Ishikawa (cell line): ENCODE measurements around the gene CACNA2D3.

Source experiments
- CEBPB ChIP-seq: IDR thresholded peaks from 2 replicates; pipeline ENCODE4 v1.6.1; 2012
- CREB1 ChIP-seq: IDR thresholded peaks from 2 replicates; pipeline ENCODE4 v1.6.1; 2012; ENCODE audit warnings: low read depth
- EGR1 ChIP-seq: IDR thresholded peaks from 2 replicates; pipeline ENCODE4 v1.6.1; 2012
- EP300 ChIP-seq: IDR thresholded peaks from 2 replicates; pipeline ENCODE4 v1.6.1; 2012; ENCODE audit warnings: borderline replicate concordance
- FOXM1 ChIP-seq: IDR thresholded peaks from 2 replicates; pipeline ENCODE4 v1.6.1; 2012; ENCODE audit warnings: low read depth, borderline replicate concordance
- NFIC ChIP-seq: IDR thresholded peaks from 2 replicates; pipeline ENCODE4 v1.6.1; 2012
- RAD21 ChIP-seq: IDR thresholded peaks from 2 replicates; pipeline ENCODE4 v1.6.1; 2012; ENCODE audit warnings: low read depth
- TAF1 ChIP-seq: IDR thresholded peaks from 2 replicates; pipeline ENCODE4 v1.6.1; 2012; ENCODE audit warnings: low read depth, mild to moderate bottlenecking
- TCF12 ChIP-seq: IDR thresholded peaks from 2 replicates; pipeline ENCODE4 v1.6.1; 2012; ENCODE audit warnings: low read depth
- TEAD4 ChIP-seq: IDR thresholded peaks from 2 replicates; pipeline ENCODE4 v1.6.1; 2012
- YY1 ChIP-seq: IDR thresholded peaks from 2 replicates; pipeline ENCODE4 v1.6.1; 2012; ENCODE audit warnings: low read depth
- ZBTB7A ChIP-seq: IDR thresholded peaks from 2 replicates; pipeline ENCODE4 v1.6.1; 2012; ENCODE audit warnings: low read depth
- TF ChIP-seq, protein P1 (sequence below): IDR thresholded peaks from 2 replicates; pipeline ENCODE4 v1.6.1; 2012
- TF ChIP-seq, protein P2 (sequence below): IDR thresholded peaks from 2 replicates; pipeline ENCODE4 v1.6.1; 2012
- TF ChIP-seq, protein P3 (sequence below): IDR thresholded peaks from 2 replicates; pipeline ENCODE4 v1.6.1; 2012; ENCODE audit warnings: low read depth, mild to moderate bottlenecking

CACNA2D3 gene

DNA sequence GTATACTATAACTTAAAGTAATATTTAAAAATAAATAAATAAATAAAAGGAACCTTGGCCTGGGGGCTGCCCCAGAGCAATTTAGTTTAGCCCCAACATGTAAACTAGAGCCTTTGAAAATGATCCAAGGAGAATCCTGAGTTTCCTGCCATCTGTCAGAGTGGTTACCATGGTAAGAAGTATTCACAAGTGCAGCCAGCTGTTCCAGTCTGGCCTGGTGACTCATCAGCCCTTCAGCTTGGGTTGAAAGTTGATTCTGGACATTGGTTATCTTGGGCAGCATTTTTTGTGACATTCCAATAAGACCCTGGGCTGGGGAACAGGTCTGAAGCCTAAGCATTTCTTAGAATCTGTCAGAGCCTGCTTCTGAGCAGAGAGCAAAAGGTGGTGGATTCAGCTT is 878.2 kb downstream of the CACNA2D3 start:
- no peak for TF ChIP-seq TEAD4

DNA sequence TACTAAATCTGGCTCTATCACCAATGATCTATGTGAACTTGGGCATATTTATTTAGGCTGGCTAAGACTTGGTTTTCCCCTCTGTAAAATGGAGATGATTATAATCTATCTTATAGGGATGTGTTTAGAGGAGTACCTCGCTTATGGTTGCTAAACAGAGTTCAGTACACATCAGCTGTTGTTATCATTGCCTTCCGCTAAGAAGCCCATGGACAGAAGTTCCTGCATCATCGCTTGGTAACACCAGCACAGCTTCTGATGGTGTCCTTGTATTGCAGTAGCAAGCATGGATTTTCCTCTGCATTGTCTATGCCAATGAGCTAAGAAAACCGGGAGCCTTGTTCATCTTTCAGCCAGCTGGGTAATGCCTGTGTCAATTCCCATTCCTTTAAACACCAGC is 878.6 kb downstream of the CACNA2D3 start:
- no peak for TF ChIP-seq YY1
- no peak for TF ChIP-seq ZBTB7A
- TF ChIP-seq NFIC, result no peak

DNA sequence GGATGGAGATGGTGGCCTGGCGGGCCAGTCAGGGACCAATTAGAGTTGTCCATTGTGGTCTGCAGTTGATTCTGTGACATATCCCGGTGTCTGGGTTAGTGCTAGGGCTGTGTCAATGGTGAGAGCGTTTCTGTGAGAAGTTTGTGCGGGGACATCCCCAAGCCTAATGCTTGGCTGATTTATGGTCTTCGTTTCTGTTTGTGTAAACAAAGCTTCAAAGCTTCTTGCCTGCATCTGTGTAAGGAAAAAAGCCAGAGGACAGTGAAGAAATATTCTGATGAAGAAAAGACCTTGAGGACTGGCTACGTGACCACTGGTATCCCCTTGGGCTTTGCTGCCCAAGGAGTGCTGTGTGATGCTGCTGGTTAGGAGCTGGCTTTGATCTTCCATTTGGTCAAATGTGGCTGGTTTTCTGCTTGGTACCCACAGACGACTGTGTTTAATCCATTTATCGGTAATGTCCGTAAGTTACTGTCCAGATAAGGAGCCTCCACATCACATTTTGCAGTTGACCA is 880.1 kb downstream of the CACNA2D3 start:
- TF ChIP-seq, protein P1, sequence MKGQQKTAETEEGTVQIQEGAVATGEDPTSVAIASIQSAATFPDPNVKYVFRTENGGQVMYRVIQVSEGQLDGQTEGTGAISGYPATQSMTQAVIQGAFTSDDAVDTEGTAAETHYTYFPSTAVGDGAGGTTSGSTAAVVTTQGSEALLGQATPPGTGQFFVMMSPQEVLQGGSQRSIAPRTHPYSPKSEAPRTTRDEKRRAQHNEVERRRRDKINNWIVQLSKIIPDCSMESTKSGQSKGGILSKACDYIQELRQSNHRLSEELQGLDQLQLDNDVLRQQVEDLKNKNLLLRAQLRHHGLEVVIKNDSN, result no peak
- TF ChIP-seq FOXM1 (no peak), NFIC (no peak), EP300 (no peak), CEBPB (no peak), TEAD4 (no peak), TCF12 (no peak), CREB1 (no peak), ZBTB7A (no peak), EGR1 (no peak), YY1 (no peak), TAF1 (no peak), RAD21 (no peak)
- TF ChIP-seq, protein P2, sequence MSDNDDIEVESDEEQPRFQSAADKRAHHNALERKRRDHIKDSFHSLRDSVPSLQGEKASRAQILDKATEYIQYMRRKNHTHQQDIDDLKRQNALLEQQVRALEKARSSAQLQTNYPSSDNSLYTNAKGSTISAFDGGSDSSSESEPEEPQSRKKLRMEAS, result no peak
- TF ChIP-seq, protein P3, sequence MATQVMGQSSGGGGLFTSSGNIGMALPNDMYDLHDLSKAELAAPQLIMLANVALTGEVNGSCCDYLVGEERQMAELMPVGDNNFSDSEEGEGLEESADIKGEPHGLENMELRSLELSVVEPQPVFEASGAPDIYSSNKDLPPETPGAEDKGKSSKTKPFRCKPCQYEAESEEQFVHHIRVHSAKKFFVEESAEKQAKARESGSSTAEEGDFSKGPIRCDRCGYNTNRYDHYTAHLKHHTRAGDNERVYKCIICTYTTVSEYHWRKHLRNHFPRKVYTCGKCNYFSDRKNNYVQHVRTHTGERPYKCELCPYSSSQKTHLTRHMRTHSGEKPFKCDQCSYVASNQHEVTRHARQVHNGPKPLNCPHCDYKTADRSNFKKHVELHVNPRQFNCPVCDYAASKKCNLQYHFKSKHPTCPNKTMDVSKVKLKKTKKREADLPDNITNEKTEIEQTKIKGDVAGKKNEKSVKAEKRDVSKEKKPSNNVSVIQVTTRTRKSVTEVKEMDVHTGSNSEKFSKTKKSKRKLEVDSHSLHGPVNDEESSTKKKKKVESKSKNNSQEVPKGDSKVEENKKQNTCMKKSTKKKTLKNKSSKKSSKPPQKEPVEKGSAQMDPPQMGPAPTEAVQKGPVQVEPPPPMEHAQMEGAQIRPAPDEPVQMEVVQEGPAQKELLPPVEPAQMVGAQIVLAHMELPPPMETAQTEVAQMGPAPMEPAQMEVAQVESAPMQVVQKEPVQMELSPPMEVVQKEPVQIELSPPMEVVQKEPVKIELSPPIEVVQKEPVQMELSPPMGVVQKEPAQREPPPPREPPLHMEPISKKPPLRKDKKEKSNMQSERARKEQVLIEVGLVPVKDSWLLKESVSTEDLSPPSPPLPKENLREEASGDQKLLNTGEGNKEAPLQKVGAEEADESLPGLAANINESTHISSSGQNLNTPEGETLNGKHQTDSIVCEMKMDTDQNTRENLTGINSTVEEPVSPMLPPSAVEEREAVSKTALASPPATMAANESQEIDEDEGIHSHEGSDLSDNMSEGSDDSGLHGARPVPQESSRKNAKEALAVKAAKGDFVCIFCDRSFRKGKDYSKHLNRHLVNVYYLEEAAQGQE, result no peak

DNA sequence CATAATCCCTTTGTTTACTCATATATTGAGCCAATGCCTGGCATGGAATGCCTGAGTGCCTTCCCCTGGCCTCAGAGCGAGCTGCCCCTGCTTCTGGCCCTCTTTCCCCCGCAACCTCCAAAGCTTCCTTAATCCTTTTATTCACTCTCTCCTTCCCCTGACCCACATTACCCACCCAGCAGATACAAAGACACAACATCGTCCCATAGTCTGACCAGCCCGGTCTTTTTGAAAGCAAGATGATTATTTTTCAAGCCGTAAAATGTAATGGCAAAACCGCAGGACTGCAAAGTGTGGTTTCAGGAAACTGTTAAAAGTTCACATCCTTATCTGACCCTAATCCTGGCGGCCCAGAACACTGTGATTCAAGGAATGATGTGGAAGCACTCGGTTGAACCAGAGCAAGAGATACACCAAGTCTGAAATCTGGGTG is 883.9 kb downstream of the CACNA2D3 start:
- TF ChIP-seq FOXM1 (no peak), CEBPB (no peak), EGR1 (no peak), NFIC (no peak), TAF1 (no peak), CREB1 (no peak), EP300 (no peak)
- TF ChIP-seq, protein P2, result no peak
- TF ChIP-seq, protein P3, result no peak

DNA sequence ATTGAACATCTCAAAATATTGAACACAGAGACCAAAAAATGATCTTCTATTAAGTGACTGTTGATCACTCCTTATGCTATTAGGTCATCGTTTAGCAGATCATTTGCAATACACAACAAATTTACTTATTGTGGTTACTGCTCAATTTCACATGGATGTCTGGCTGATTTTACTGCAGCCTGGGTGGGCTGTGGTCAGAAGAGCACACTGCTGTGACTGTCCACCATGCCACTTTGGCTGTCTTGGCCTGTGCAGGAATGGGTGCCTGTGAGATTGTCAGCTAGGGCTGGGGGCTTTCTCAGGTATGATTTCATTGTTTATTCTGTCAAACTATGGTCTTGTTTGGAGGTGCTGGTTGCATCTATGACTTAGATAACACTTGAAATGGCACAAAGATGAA is 885.6 kb downstream of the CACNA2D3 start:
- no peak for TF ChIP-seq RAD21
- no peak for TF ChIP-seq TEAD4
- TF ChIP-seq CEBPB, result no peak
- no peak for TF ChIP-seq NFIC
- TF ChIP-seq FOXM1, result no peak
- no peak for TF ChIP-seq EGR1
- TF ChIP-seq TCF12, result no peak
- TF ChIP-seq, protein P2, result no peak
- TF ChIP-seq, protein P3, result no peak
- TF ChIP-seq EP300, result no peak
- TF ChIP-seq TAF1, result no peak
